WTC11 (cell line): Measurements from ENCODE around the gene SPRING1. TPM values are rescaled to one million over a fixed set of nuclear protein-coding genes. Genes with fewer than 3 reads are reported as not detected.
A peak's percentile ranks its signal among the peaks of the same experiment; 100 is the strongest.

ENCODE experiments used
- ATAC-seq: fragments of 200-7000 bp; cut with Tn5 transposase; 2 replicates; pipeline ENCODE4 v1.10.0; 2021; ENCODE audit warnings: mild to moderate bottlenecking, moderate library complexity
- CTCF ChIA-PET: fragments of 300-600 bp; sonication (Branson Sonifier 250); formaldehyde crosslinking; loops from one replicate; lab custom pipeline; 2021; ENCODE audit warnings: antibody characterized with exemption; lab: Charles Lee
- POLR2A ChIA-PET: fragments of 350-600 bp; sonication (Branson Sonifier 250); formaldehyde crosslinking; loops from one replicate; lab custom pipeline; 2021; ENCODE audit warnings: antibody characterized with exemption; lab: Charles Lee
- DNase-seq: peaks from one replicate; pipeline ENCODE4 v3.0.0; 2021; ENCODE audit warnings: low spot score
- H3K27ac Mint-ChIP-seq: 2 replicates; pipeline ENCODE4 v1.8.0; 2021; ENCODE audit warnings: mixed read lengths
- H3K27me3 Mint-ChIP-seq: 2 replicates; pipeline ENCODE4 v1.8.0; 2021; ENCODE audit warnings: low read depth, mild to moderate bottlenecking, moderate library complexity, mixed read lengths
- H3K36me3 Mint-ChIP-seq: 2 replicates; pipeline ENCODE4 v1.8.0; 2021; ENCODE audit warnings: mixed read lengths
- H3K4me1 Mint-ChIP-seq: 2 replicates; pipeline ENCODE4 v1.8.0; 2022; ENCODE audit warnings: mixed read lengths
- H3K4me3 Mint-ChIP-seq: 2 replicates; pipeline ENCODE4 v1.8.0; 2021; ENCODE audit warnings: mild to moderate bottlenecking, moderate library complexity, mixed read lengths
- H3K9me3 Mint-ChIP-seq: 2 replicates; pipeline ENCODE4 v1.8.0; 2021; ENCODE audit warnings: mixed read lengths
- NFYB ChIP-seq: sonication (generic); formaldehyde crosslinking; conservative IDR thresholded peaks from 2 replicates; pipeline ENCODE4 v1.8.0; 2022; ENCODE audit warnings: low read depth, missing genetic modification reagents
- NR3C1 ChIP-seq: sonication (generic); formaldehyde crosslinking; conservative IDR thresholded peaks from 2 replicates; pipeline ENCODE4 v1.8.1; 2023; ENCODE audit warnings: low read depth, mild to moderate bottlenecking, missing genetic modification reagents
- RELA ChIP-seq: sonication (generic); formaldehyde crosslinking; IDR thresholded peaks from 2 replicates; pipeline ENCODE4 v1.8.1; 2022; ENCODE audit warnings: missing genetic modification reagents, mild to moderate bottlenecking, borderline replicate concordance
- SMAD3 ChIP-seq: sonication (generic); formaldehyde crosslinking; IDR thresholded peaks from 2 replicates; pipeline ENCODE4 v1.8.0; 2022; ENCODE audit warnings: missing genetic modification reagents, mild to moderate bottlenecking, borderline replicate concordance
- total RNA-seq: library from RNA; stranded (reverse); gene quantifications from 3 replicates; pipeline ENCODE4 v1.2.3, GENCODE V29; 2021
- TF ChIP-seq, protein P1 (sequence below): sonication (generic); formaldehyde crosslinking; IDR thresholded peaks from 2 replicates; pipeline ENCODE4 v1.8.1; 2023; ENCODE audit warnings: mild to moderate bottlenecking, missing genetic modification reagents, moderate library complexity
- TF ChIP-seq, protein P2 (sequence below): sonication (generic); formaldehyde crosslinking; IDR thresholded peaks from 2 replicates; pipeline ENCODE4 v1.8.0; 2022; ENCODE audit warnings: mild to moderate bottlenecking, missing genetic modification reagents
- TF ChIP-seq, protein P3 (sequence below): sonication (generic); formaldehyde crosslinking; IDR thresholded peaks from 2 replicates; pipeline ENCODE4 v1.8.1; 2022; ENCODE audit warnings: mild to moderate bottlenecking, moderate library complexity, missing genetic modification reagents
- TF ChIP-seq, protein P4 (sequence below): fragments of 250-450 bp; sonication (Bioruptor Pico); IDR thresholded peaks from 2 replicates; pipeline ENCODE4 v1.9.0; 2021; ENCODE audit warnings: mild to moderate bottlenecking
- TF ChIP-seq, protein P5 (sequence below): fragments of 250-450 bp; sonication (Bioruptor Pico); IDR thresholded peaks from 2 replicates; pipeline ENCODE4 v1.9.0; 2021; ENCODE audit warnings: moderate library complexity, mild to moderate bottlenecking, inconsistent platforms, borderline replicate concordance
- TF ChIP-seq, protein P6 (sequence below): sonication (generic); formaldehyde crosslinking; IDR thresholded peaks from 2 replicates; pipeline ENCODE4 v1.8.0; 2023; ENCODE audit warnings: missing genetic modification reagents
- TF ChIP-seq, protein P7 (sequence below): sonication (generic); formaldehyde crosslinking; IDR thresholded peaks from 2 replicates; pipeline ENCODE4 v1.8.1; 2023; ENCODE audit warnings: mild to moderate bottlenecking, missing genetic modification reagents, borderline replicate concordance
- TF ChIP-seq, protein P8 (sequence below): sonication (generic); formaldehyde crosslinking; IDR thresholded peaks from 2 replicates; pipeline ENCODE4 v1.8.0; 2022; ENCODE audit warnings: mild to moderate bottlenecking, missing genetic modification reagents

Gene SPRING1
- total RNA-seq, 1 experiment from 2014 or later, result 46.1 TPM

DNA sequence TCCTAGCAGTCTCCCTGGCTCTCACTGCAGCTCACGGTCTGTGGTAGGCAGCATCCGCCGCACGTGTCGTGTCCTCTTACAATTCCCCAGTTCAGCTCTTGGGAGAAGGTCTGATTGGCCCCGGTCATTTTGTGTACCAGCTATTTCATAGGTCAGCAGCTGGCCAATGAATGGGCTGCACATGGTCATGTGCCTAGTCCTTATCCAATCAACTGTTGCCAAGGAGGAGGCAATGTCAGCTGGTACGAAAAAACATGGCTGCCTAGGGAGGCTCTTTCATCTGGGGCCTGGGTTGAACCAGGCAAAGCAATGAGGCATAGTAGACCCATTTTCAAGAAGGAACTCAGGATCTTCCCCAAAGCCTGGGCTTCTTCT is 46.4 kb upstream of the SPRING1 start:
- ChIA-PET POLR2A (no interaction called here), CTCF (interaction anchor here (1.2 kb wide), 1 partner anchor 98 kb away, joined by 3 read pairs; no protein-coding TSS in a partner anchor)
- Mint-ChIP-seq H3K36me3 (peaks cover 70% of the 10 kb centered on the region), H3K4me3 (no peak overlapping the region), H3K4me1 (no peaks in the 10 kb centered on the region), H3K27ac (no peak overlapping the region), H3K27me3 (no peaks in the 10 kb centered on the region), H3K9me3 (no peaks in the 10 kb centered on the region)
- peak; percentile 71 for ATAC-seq
- DNase-seq, result no peak
- TF ChIP-seq, protein P1, sequence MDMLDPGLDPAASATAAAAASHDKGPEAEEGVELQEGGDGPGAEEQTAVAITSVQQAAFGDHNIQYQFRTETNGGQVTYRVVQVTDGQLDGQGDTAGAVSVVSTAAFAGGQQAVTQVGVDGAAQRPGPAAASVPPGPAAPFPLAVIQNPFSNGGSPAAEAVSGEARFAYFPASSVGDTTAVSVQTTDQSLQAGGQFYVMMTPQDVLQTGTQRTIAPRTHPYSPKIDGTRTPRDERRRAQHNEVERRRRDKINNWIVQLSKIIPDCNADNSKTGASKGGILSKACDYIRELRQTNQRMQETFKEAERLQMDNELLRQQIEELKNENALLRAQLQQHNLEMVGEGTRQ, result peak; percentile 83
- TF ChIP-seq, protein P2, sequence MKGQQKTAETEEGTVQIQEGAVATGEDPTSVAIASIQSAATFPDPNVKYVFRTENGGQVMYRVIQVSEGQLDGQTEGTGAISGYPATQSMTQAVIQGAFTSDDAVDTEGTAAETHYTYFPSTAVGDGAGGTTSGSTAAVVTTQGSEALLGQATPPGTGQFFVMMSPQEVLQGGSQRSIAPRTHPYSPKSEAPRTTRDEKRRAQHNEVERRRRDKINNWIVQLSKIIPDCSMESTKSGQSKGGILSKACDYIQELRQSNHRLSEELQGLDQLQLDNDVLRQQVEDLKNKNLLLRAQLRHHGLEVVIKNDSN, result peak; percentile 81
- TF ChIP-seq NFYB, result 0 out of 2 replicates have a peak, but pooled peaks have one; percentile 32
- TF ChIP-seq, protein P3, sequence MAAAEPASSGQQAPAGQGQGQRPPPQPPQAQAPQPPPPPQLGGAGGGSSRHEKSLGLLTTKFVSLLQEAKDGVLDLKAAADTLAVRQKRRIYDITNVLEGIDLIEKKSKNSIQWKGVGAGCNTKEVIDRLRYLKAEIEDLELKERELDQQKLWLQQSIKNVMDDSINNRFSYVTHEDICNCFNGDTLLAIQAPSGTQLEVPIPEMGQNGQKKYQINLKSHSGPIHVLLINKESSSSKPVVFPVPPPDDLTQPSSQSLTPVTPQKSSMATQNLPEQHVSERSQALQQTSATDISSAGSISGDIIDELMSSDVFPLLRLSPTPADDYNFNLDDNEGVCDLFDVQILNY (CRISPR knock-in tag), result no peak

DNA sequence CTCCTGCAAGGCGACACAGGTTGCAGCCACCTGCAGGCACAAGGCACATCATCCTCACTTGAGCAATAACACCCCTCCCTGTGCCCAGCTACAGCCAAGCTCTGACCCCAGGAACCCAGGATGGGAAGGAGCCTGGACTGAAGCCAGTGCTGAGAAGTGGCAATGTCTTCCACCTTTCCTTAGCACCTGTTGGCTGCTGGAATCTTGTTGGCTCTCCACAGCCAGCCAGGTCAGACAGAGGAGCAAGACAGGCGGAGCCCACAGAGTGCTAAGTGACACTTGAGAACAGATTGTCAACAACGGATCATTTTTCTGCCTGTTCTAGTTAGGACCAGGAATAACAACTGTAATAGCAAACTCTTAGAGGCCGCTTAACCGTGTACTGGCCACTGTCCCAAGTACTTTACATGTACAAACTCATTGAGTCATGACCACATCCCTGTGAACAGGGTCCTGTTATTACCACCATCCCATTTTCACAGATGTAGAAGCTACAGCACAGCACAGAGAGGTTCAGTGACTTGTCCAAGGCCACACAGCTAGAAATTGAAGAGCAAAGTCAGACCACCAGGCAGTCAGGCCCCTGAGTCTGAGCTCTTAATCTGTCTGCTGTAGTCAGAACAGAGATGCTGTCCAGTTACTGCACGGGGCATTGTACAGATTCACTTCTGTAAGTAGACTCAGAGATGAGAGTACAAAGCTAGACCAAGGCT is 45.8 kb upstream of the SPRING1 start:
- Mint-ChIP-seq H3K9me3 (no peaks in the 10 kb centered on the region), H3K27me3 (no peaks in the 10 kb centered on the region), H3K4me1 (no peaks in the 10 kb centered on the region), H3K27ac (no peak overlapping the region), H3K36me3 (peaks cover 73% of the 10 kb centered on the region), H3K4me3 (no peak overlapping the region)
- TF ChIP-seq, protein P4, sequence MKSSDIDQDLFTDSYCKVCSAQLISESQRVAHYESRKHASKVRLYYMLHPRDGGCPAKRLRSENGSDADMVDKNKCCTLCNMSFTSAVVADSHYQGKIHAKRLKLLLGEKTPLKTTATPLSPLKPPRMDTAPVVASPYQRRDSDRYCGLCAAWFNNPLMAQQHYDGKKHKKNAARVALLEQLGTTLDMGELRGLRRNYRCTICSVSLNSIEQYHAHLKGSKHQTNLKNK (CRISPR knock-in tag), result no peak
- TF ChIP-seq, protein P5, sequence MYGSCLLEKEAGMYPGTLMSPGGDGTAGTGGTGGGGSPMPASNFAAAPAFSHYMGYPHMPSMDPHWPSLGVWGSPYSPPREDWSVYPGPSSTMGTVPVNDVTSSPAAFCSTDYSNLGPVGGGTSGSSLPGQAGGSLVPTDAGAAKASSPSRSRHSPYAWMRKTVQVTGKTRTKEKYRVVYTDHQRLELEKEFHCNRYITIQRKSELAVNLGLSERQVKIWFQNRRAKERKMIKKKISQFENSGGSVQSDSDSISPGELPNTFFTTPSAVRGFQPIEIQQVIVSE (CRISPR knock-in tag), result no peak
- TF ChIP-seq, protein P6, sequence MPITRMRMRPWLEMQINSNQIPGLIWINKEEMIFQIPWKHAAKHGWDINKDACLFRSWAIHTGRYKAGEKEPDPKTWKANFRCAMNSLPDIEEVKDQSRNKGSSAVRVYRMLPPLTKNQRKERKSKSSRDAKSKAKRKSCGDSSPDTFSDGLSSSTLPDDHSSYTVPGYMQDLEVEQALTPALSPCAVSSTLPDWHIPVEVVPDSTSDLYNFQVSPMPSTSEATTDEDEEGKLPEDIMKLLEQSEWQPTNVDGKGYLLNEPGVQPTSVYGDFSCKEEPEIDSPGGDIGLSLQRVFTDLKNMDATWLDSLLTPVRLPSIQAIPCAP (CRISPR knock-in tag), result no peak
- ATAC-seq (no peak), DNase-seq (no peak)
- ChIA-PET CTCF (interaction anchor here (1.2 kb wide), 1 partner anchor 99 kb away, joined by 3 read pairs; no protein-coding TSS in a partner anchor), POLR2A (no interaction called here)

DNA sequence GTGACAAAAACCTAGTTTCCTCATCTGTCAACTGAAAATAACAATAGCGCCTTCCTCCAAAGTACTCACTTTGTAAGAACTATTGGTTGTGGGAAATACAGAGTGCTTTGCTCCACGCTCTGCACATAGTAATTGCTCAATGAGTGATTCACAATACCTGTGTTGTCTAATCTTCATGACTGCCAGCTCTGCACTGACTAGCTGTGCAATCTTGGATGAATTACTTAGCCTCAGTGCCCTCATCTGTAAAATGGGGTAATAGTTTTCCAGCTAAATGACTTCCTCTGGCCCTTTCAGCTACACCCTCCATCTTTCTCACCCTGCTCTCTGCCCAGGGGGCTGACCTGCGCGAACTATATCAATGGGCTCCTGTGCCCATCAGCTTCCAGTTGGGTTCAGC is 43.1 kb upstream of the SPRING1 start:
- POLR2A ChIA-PET, result no interaction called here
- Mint-ChIP-seq H3K27me3 (no peaks in the 10 kb centered on the region), H3K4me1 (peaks cover 6% of the 10 kb centered on the region), H3K27ac (no peak overlapping the region), H3K4me3 (no peak overlapping the region), H3K36me3 (peaks cover 60% of the 10 kb centered on the region), H3K9me3 (peaks cover 4% of the 10 kb centered on the region; the same call in 1 of the 2 replicates)
- DNase-seq, result no peak
- CTCF ChIA-PET, result interaction anchor here (1.2 to 1.8 kb wide), 3 partner anchors 21 to 102 kb away, joined by 3 to 6 read pairs (median 5); no protein-coding TSS in a partner anchor
- ATAC-seq, result no peak
- TF ChIP-seq, protein P5 (CRISPR knock-in tag), result no peak

DNA sequence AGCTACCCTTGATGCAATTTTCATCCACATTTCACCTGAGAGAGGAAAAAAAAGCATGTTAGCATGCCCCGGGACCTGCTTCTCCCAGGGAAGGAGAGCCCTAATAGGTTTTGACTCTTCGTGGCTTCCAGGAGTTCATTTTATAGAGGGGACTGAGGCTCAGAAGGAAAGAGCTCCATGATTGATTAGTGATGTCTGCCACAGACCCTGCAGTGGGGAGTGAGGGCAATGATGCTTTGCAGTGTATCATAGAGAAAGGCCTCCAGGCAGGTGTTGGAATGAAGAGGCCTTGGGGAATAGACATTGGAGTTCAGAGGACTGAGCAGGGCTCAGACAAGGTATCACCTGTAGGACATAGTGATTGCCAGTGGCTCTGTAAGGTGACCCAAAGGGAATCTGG is 41.7 kb upstream of the SPRING1 start:
- DNase-seq (no peak), ATAC-seq (no peak)
- peaks cover 52% of the 10 kb centered on the region for H3K36me3 Mint-ChIP-seq
- no peak overlapping the region for H3K27ac Mint-ChIP-seq
- H3K27me3 Mint-ChIP-seq, result no peaks in the 10 kb centered on the region
- ChIA-PET POLR2A (no interaction called here), CTCF (interaction anchor here (1.2 kb wide), 1 partner anchor 103 kb away, joined by 3 read pairs; no protein-coding TSS in a partner anchor)
- H3K4me3 Mint-ChIP-seq, result no peak overlapping the region
- peaks cover 6% of the 10 kb centered on the region for H3K4me1 Mint-ChIP-seq
- peaks cover 4% of the 10 kb centered on the region; the same call in 1 of the 2 replicates for H3K9me3 Mint-ChIP-seq
- TF ChIP-seq, protein P7, sequence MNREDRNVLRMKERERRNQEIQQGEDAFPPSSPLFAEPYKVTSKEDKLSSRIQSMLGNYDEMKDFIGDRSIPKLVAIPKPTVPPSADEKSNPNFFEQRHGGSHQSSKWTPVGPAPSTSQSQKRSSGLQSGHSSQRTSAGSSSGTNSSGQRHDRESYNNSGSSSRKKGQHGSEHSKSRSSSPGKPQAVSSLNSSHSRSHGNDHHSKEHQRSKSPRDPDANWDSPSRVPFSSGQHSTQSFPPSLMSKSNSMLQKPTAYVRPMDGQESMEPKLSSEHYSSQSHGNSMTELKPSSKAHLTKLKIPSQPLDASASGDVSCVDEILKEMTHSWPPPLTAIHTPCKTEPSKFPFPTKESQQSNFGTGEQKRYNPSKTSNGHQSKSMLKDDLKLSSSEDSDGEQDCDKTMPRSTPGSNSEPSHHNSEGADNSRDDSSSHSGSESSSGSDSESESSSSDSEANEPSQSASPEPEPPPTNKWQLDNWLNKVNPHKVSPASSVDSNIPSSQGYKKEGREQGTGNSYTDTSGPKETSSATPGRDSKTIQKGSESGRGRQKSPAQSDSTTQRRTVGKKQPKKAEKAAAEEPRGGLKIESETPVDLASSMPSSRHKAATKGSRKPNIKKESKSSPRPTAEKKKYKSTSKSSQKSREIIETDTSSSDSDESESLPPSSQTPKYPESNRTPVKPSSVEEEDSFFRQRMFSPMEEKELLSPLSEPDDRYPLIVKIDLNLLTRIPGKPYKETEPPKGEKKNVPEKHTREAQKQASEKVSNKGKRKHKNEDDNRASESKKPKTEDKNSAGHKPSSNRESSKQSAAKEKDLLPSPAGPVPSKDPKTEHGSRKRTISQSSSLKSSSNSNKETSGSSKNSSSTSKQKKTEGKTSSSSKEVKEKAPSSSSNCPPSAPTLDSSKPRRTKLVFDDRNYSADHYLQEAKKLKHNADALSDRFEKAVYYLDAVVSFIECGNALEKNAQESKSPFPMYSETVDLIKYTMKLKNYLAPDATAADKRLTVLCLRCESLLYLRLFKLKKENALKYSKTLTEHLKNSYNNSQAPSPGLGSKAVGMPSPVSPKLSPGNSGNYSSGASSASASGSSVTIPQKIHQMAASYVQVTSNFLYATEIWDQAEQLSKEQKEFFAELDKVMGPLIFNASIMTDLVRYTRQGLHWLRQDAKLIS, result no peak
- TF ChIP-seq SMAD3 (CRISPR knock-in tag) (no peak), RELA (CRISPR knock-in tag) (no peak), NR3C1 (CRISPR knock-in tag) (no peak)
- TF ChIP-seq, protein P8, sequence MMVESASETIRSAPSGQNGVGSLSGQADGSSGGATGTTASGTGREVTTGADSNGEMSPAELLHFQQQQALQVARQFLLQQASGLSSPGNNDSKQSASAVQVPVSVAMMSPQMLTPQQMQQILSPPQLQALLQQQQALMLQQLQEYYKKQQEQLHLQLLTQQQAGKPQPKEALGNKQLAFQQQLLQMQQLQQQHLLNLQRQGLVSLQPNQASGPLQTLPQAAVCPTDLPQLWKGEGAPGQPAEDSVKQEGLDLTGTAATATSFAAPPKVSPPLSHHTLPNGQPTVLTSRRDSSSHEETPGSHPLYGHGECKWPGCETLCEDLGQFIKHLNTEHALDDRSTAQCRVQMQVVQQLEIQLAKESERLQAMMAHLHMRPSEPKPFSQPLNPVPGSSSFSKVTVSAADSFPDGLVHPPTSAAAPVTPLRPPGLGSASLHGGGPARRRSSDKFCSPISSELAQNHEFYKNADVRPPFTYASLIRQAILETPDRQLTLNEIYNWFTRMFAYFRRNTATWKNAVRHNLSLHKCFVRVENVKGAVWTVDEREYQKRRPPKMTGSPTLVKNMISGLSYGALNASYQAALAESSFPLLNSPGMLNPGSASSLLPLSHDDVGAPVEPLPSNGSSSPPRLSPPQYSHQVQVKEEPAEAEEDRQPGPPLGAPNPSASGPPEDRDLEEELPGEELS (CRISPR knock-in tag), result no peak
